SK-N-SH (cell line): ENCODE measurements around the gene SLC7A1. TPM values are rescaled to one million over a fixed set of nuclear protein-coding genes. Genes with fewer than 3 reads are reported as not detected.

Source experiments
- CTCF ChIA-PET: fragments of 300-600, 350-600 bp; formaldehyde crosslinking; extraction: SDS; loops from one replicate; lab custom pipeline; 2021; lab: Yijun Ruan, JAX
- POLR2A ChIA-PET: fragments of 350-600 bp; sonication (Branson Sonifier 250); formaldehyde crosslinking; extraction: SDS; loops from one replicate; lab custom pipeline; 2020; ENCODE audit warnings: antibody characterized with exemption, inconsistent platforms; lab: Yijun Ruan, JAX
- DNase-seq: peaks from one replicate; pipeline ENCODE4 v3.0.0; 2012
- H2AFZ ChIP-seq: fragments of 200-600 bp; sonication (generic); 2 replicates; pipeline ENCODE4 v1.8.1; 2016; ENCODE audit warnings: antibody characterized with exemption, mild to moderate bottlenecking, low read depth
- H3F3A ChIP-seq: fragments of 200-600 bp; sonication (generic); replicated peaks from 2 replicates; pipeline ENCODE3; 2016; ENCODE audit warnings: antibody characterized with exemption, mild to moderate bottlenecking; ENCODE audit not compliant: insufficient read depth
- H3K27ac ChIP-seq, 2 experiments: fragments of 200-500 bp in 1 of 2; fragments of 200-600 bp in 1 of 2; sonication (Bioruptor generic) in 1 of 2; sonication (generic), shearing (Covaris generic) in 1 of 2; 2 replicates each; pipeline versions ENCODE4 v1.5.1 to v1.6.1; 2014 to 2016; ENCODE audit warnings: low read depth in 2 of 2, inconsistent platforms in 1 of 2, low read length in 1 of 2, mild to moderate bottlenecking in 1 of 2, mixed read lengths in 1 of 2
- H3K27me3 ChIP-seq: fragments of 200-600 bp; sonication (generic), shearing (Covaris generic); 2 replicates; pipeline ENCODE4 v1.6.1; 2016; ENCODE audit warnings: mixed run types; ENCODE audit not compliant: insufficient read depth
- H3K36me3 ChIP-seq, 2 experiments: fragments of 200-500 bp in 1 of 2; fragments of 200-600 bp in 1 of 2; sonication (Bioruptor generic) in 1 of 2; sonication (generic) in 1 of 2; replicated peaks in 1 of 2; 2 replicates each; pipeline versions ENCODE3 to v1.5.1; 2014 to 2016; ENCODE audit warnings: low read length in 1 of 2, mild to moderate bottlenecking in 1 of 2; ENCODE audit not compliant: insufficient read depth in 2 of 2, control insufficient read depth in 1 of 2
- H3K4me1 ChIP-seq, 2 experiments: fragments of 200-500 bp in 1 of 2; fragments of 200-600 bp in 1 of 2; sonication (Bioruptor generic) in 1 of 2; sonication (generic), shearing (Covaris generic) in 1 of 2; 2 replicates each; pipeline versions ENCODE4 v1.5.1 to v1.6.1; 2014 to 2016; ENCODE audit warnings: low read depth in 1 of 2, low read length in 1 of 2, mixed run types in 1 of 2; ENCODE audit not compliant: insufficient read depth in 2 of 2, control insufficient read depth in 1 of 2
- H3K4me2 ChIP-seq: fragments of 200-600 bp; sonication (generic), shearing (Covaris generic); 2 replicates; pipeline ENCODE4 v1.6.1; 2017; ENCODE audit warnings: mixed run types
- H3K4me3 ChIP-seq, 2 experiments: fragments of 200-500 bp in 1 of 2; fragments of 200-600 bp in 1 of 2; sonication (Bioruptor generic) in 1 of 2; sonication (generic), shearing (Covaris generic) in 1 of 2; 2 replicates each; pipeline versions ENCODE4 v1.5.1 to v1.8.1; 2014 to 2016; ENCODE audit warnings: low read depth in 2 of 2, inconsistent platforms in 1 of 2, low read length in 1 of 2, mild to moderate bottlenecking in 1 of 2, mixed read lengths in 1 of 2, moderate library complexity in 1 of 2
- H3K79me2 ChIP-seq: fragments of 200-600 bp; sonication (generic); 2 replicates; pipeline ENCODE4 v1.8.1; 2017; ENCODE audit warnings: mild to moderate bottlenecking; ENCODE audit not compliant: insufficient read depth
- H3K9ac ChIP-seq: fragments of 200-600 bp; sonication (generic); 2 replicates; pipeline ENCODE4 v1.6.1; 2017; ENCODE audit warnings: mixed run types
- H3K9me2 ChIP-seq: fragments of 200-600 bp; sonication (generic); 2 replicates; pipeline ENCODE4 v1.6.1; 2017; ENCODE audit warnings: mixed run types
- H3K9me3 ChIP-seq: fragments of 200-600 bp; sonication (generic); 2 replicates; pipeline ENCODE4 v1.6.1; 2017; ENCODE audit warnings: mixed run types, mild to moderate bottlenecking, moderate library complexity
- H4K20me1 ChIP-seq: fragments of 200-600 bp; sonication (generic); 2 replicates; pipeline ENCODE4 v1.6.1; 2017; ENCODE audit warnings: mild to moderate bottlenecking, mixed run types; ENCODE audit not compliant: insufficient read depth
- CTCF ChIP-seq: fragments of 200-600 bp; sonication (generic); IDR thresholded peaks from 2 replicates; pipeline ENCODE4 v1.6.1; 2017; ENCODE audit warnings: antibody characterized with exemption, mild to moderate bottlenecking, moderate library complexity
- EZH2phosphoT487 ChIP-seq: fragments of 200-600 bp; sonication (generic); IDR thresholded peaks from 2 replicates; pipeline ENCODE4 v1.6.1; 2017; ENCODE audit warnings: low read depth, mixed run types, mild to moderate bottlenecking, antibody characterized with exemption, moderate library complexity, borderline replicate concordance
- FOXM1 ChIP-seq: IDR thresholded peaks from 2 replicates; pipeline ENCODE4 v1.4.0; 2012; ENCODE audit warnings: low read depth, mild to moderate bottlenecking
- PBX3 ChIP-seq: IDR thresholded peaks from 2 replicates; pipeline ENCODE4; 2012
- RAD21 ChIP-seq: IDR thresholded peaks from 2 replicates; pipeline ENCODE4 v1.6.1; 2012; ENCODE audit warnings: mild to moderate bottlenecking, low read length
- REST ChIP-seq: IDR thresholded peaks from 2 replicates; pipeline ENCODE4 v1.6.1; 2012; ENCODE audit warnings: mild to moderate bottlenecking, low read depth, low read length, moderate library complexity
- RFX5 ChIP-seq: IDR thresholded peaks from 2 replicates; pipeline ENCODE4 v1.6.1; 2012; ENCODE audit warnings: mild to moderate bottlenecking, improper control_type of control experiment, low read length
- RXRA ChIP-seq: IDR thresholded peaks from 2 replicates; pipeline ENCODE4 v1.4.0; 2012; ENCODE audit warnings: low read depth, mild to moderate bottlenecking, borderline replicate concordance
- SIN3A ChIP-seq: IDR thresholded peaks from 2 replicates; pipeline ENCODE4 v1.6.1; 2012; ENCODE audit warnings: low read depth, mild to moderate bottlenecking, low read length, moderate library complexity, borderline replicate concordance
- SMC3 ChIP-seq: IDR thresholded peaks from 2 replicates; pipeline ENCODE4 v1.6.1; 2012; ENCODE audit warnings: low read depth, low read length, improper control_type of control experiment
- TAF1 ChIP-seq: IDR thresholded peaks from 2 replicates; pipeline ENCODE4 v1.6.1; 2012; ENCODE audit warnings: low read depth, mild to moderate bottlenecking, low read length, moderate library complexity, borderline replicate concordance
- TCF12 ChIP-seq: IDR thresholded peaks from 2 replicates; pipeline ENCODE4 v1.4.0; 2012
- WGBS: methylation state at CpG from one replicate; pipeline ENCODE4 v1.1.6; 2017; ENCODE audit warnings: low lambda C conversion rate; 5-methylcytosine and 5-hydroxymethylcytosine counted together
- polyA plus RNA-seq, 3 experiments: library from polyadenylated mRNA; depleted of rRNA; stranded (reverse); fragments of >200 nt; gene quantifications; 2 replicates each; pipeline ENCODE4 v1.2.3, GENCODE V29; 2012

The SLC7A1 gene
- polyA plus RNA-seq, 1 of the 3 experiments (the other 2 are of a cell fraction): 14.0 TPM

- Histone ChIP-seq H3K27ac (no peak overlapping the region), H3F3A (peaks cover 10% of the 10 kb centered on the region), H3K79me2 (peaks cover 26% of the 10 kb centered on the region), H3K4me2 (no peak overlapping the region), H3K9ac (no peak overlapping the region), H3K9me2 (no peaks in the 10 kb centered on the region), H4K20me1 (peaks cover 4% of the 10 kb centered on the region), H3K36me3 (no peaks in the 10 kb centered on the region), H3K9me3 (no peaks in the 10 kb centered on the region), H3K27me3 (no peaks in the 10 kb centered on the region), H2AFZ (no peak overlapping the region), H3K4me1 (peaks cover 0 to 15% of the 10 kb centered on the region in 2 experiments; a peak in 3 of 4 replicates), H3K4me3 (no peak overlapping the region)
- WGBS: 93% methylated on average over 3 of the region's 3 CpGs
- no peak for DNase-seq
- ChIA-PET POLR2A (no interaction called here), CTCF (interaction anchor here (0.9 to 1.0 kb wide), 3 partner anchors 9 to 294 kb away, joined by 3 to 5 read pairs (median 3); no protein-coding TSS in a partner anchor)
- TF ChIP-seq PBX3 (no peak), TAF1 (no peak), CTCF (no peak), SMC3 (no peak), REST (no peak), FOXM1 (no peak), EZH2phosphoT487 (no peak), SIN3A (no peak), TCF12 (no peak), RFX5 (no peak)
Measured at GRCh38 chr13:29597706-29598105, 2.2 kb upstream of the SLC7A1 start.

GRCh38 chr13:29597246-29597645 is 1.8 kb upstream of the SLC7A1 start:
- Histone ChIP-seq H3K4me3 (no peak overlapping the region), H3K79me2 (peaks cover 31% of the 10 kb centered on the region), H3K9me2 (no peaks in the 10 kb centered on the region), H3F3A (peaks cover 10% of the 10 kb centered on the region), H3K9ac (no peak overlapping the region), H3K36me3 (no peaks in the 10 kb centered on the region), H4K20me1 (peaks cover 9% of the 10 kb centered on the region), H3K27me3 (no peaks in the 10 kb centered on the region), H3K9me3 (no peaks in the 10 kb centered on the region), H2AFZ (no peak overlapping the region), H3K4me2 (no peak overlapping the region), H3K27ac (no peak overlapping the region), H3K4me1 (peaks cover 0 to 20% of the 10 kb centered on the region in 2 experiments; a peak in 3 of 4 replicates)
- CTCF ChIA-PET: interaction anchor here (0.9 to 1.0 kb wide), 4 partner anchors 10 to 295 kb away, joined by 3 to 5 read pairs (median 3); no protein-coding TSS in a partner anchor
- 95% methylated on average over 10 of the region's 10 CpGs for WGBS
- TF ChIP-seq RAD21 (no peak), PBX3 (no peak), RXRA (no peak)
- POLR2A ChIA-PET: no interaction called here
- no peak for DNase-seq
